NT2/D1 (cell line): ENCODE measurements around the gene MCCD1.

ENCODE experiments used
- YY1 ChIP-seq: IDR thresholded peaks from 2 replicates; pipeline ENCODE4 v1.6.1; 2011; ENCODE audit not compliant: insufficient read length, insufficient read depth
- ZNF274 ChIP-seq: IDR thresholded peaks from 2 replicates; pipeline ENCODE4 v1.6.1; 2011; ENCODE audit warnings: mild to moderate bottlenecking, low read depth, low read length

DNA sequence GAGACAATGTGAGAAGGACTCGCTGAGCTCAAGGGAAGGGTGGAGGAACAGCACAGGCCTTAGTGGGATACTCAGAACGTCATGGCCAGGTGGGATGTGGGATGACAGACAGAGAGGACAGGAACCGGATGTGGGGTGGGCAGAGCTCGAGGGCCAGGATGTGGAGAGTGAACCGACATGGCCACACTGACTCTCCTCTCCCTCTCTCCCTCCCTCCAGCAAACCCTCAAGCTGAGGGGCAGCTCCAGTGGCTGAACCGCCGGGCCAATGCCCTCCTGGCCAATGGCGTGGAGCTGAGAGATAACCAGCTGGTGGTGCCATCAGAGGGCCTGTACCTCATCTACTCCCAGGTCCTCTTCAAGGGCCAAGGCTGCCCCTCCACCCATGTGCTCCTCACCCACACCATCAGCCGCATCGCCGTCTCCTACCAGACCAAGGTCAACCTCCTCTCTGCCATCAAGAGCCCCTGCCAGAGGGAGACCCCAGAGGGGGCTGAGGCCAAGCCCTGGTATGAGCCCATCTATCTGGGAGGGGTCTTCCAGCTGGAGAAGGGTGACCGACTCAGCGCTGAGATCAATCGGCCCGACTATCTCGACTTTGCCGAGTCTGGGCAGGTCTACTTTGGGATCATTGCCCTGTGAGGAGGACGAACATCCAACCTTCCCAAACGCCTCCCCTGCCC is 48.3 kb downstream of the MCCD1 start:
- no peak for TF ChIP-seq YY1
- TF ChIP-seq ZNF274: no peak
